HEK293 (cell line): ENCODE measurements around the gene SMPD3.

Experiments used
- CTCF ChIA-PET: fragments of 350-600 bp; formaldehyde crosslinking; extraction: SDS; loops from one replicate; lab custom pipeline; 2021; ENCODE audit warnings: antibody characterized with exemption; lab: Yijun Ruan, JAX
- POLR2A ChIA-PET: fragments of 300-600 bp; formaldehyde crosslinking; extraction: SDS; loops from one replicate; lab custom pipeline; 2020; ENCODE audit warnings: antibody characterized with exemption, inconsistent platforms; lab: Yijun Ruan, JAX
- H3K27ac ChIP-seq: fragments of 200-500 bp; sonication (Bioruptor generic); 2 replicates; pipeline ENCODE4 v1.5.1; 2014; ENCODE audit warnings: low read depth, low read length, control low read depth, inconsistent platforms; ENCODE audit errors: extremely low read depth
- H3K36me3 ChIP-seq, 2 experiments: fragments of 200-500 bp in 1 of 2; sonication (Bioruptor generic) in 1 of 2; 1 replicate in 1 of 2; 2 replicates in 1 of 2; pipeline ENCODE4 v1.5.1; 2014 to 2017; ENCODE audit warnings: inconsistent platforms in 2 of 2, low read length in 2 of 2; ENCODE audit not compliant: control insufficient read depth in 2 of 2, insufficient read depth in 1 of 2
- H3K4me1 ChIP-seq: fragments of 200-500 bp; sonication (Bioruptor generic); 2 replicates; pipeline ENCODE4 v1.5.1; 2014; ENCODE audit warnings: mild to moderate bottlenecking, low read length, inconsistent platforms; ENCODE audit not compliant: control insufficient read depth, insufficient read depth
- H3K4me3 ChIP-seq: 2 replicates; pipeline ENCODE4 v1.5.1; 2011; ENCODE audit warnings: low read depth, mild to moderate bottlenecking, control low read depth, low read length, moderate library complexity
- H3K9me3 ChIP-seq: fragments of 200-500 bp; sonication (Bioruptor generic); 2 replicates; pipeline ENCODE4 v1.5.1; 2014; ENCODE audit warnings: low read depth, low read length, inconsistent platforms; ENCODE audit not compliant: control insufficient read depth, insufficient read depth
- BCL11B ChIP-seq: fragments of 450-650 bp; formaldehyde crosslinking; IDR thresholded peaks from 2 replicates; pipeline ENCODE4 v1.5.1; 2016; ENCODE audit warnings: low read depth, missing biosample characterization, missing genetic modification characterization
- GFI1B ChIP-seq: fragments of 450-650 bp; formaldehyde crosslinking; IDR thresholded peaks from 2 replicates; pipeline ENCODE4 v1.5.1; 2016; ENCODE audit warnings: missing biosample characterization, missing genetic modification characterization
- ZBTB8A ChIP-seq: fragments of 450-650 bp; formaldehyde crosslinking; IDR thresholded peaks from 2 replicates; pipeline ENCODE4 v1.5.1; 2016; ENCODE audit warnings: missing biosample characterization, missing genetic modification characterization
- ZFHX2 ChIP-seq: fragments of 450-650 bp; formaldehyde crosslinking; conservative IDR thresholded peaks from 2 replicates; pipeline ENCODE4 v1.5.1; 2016; ENCODE audit warnings: missing biosample characterization, missing genetic modification characterization
- ZFP41 ChIP-seq: fragments of 450-650 bp; formaldehyde crosslinking; IDR thresholded peaks from 2 replicates; pipeline ENCODE4 v1.5.1; 2016; ENCODE audit warnings: missing biosample characterization, missing genetic modification characterization, borderline replicate concordance
- ZNF10 ChIP-seq: fragments of 450-650 bp; formaldehyde crosslinking; IDR thresholded peaks from 2 replicates; pipeline ENCODE4 v1.5.1; 2017; ENCODE audit warnings: missing biosample characterization, missing genetic modification characterization
- ZNF155 ChIP-seq: fragments of 450-650 bp; formaldehyde crosslinking; IDR thresholded peaks from 2 replicates; pipeline ENCODE4 v1.5.1; 2016; ENCODE audit warnings: missing biosample characterization, missing genetic modification characterization
- ZNF16 ChIP-seq: fragments of 450-650 bp; formaldehyde crosslinking; IDR thresholded peaks from 2 replicates; pipeline ENCODE4 v1.5.1; 2016; ENCODE audit warnings: low read depth, missing biosample characterization, missing genetic modification characterization
- ZNF175 ChIP-seq: fragments of 450-650 bp; formaldehyde crosslinking; IDR thresholded peaks from 2 replicates; pipeline ENCODE4 v1.5.1; 2016; ENCODE audit warnings: missing biosample characterization, missing genetic modification characterization
- ZNF341 ChIP-seq: fragments of 450-650 bp; formaldehyde crosslinking; IDR thresholded peaks from 2 replicates; pipeline ENCODE4; 2016; ENCODE audit warnings: low read depth, missing biosample characterization, missing genetic modification characterization
- ZNF423 ChIP-seq: fragments of 450-650 bp; formaldehyde crosslinking; IDR thresholded peaks from 2 replicates; pipeline ENCODE4 v1.5.1; 2016; ENCODE audit warnings: missing biosample characterization, missing genetic modification characterization
- ZSCAN30 ChIP-seq: fragments of 450-650 bp; IDR thresholded peaks from 2 replicates; pipeline ENCODE4 v1.5.1; 2018; ENCODE audit warnings: missing biosample characterization, mild to moderate bottlenecking, missing genetic modification characterization, moderate library complexity
- TF ChIP-seq, protein P1 (sequence below): fragments of 450-650 bp; formaldehyde crosslinking; IDR thresholded peaks from 2 replicates; pipeline ENCODE4 v1.5.1; 2016; ENCODE audit warnings: missing biosample characterization, missing genetic modification characterization
- TF ChIP-seq, protein P2 (sequence below): fragments of 450-650 bp; formaldehyde crosslinking; IDR thresholded peaks from 2 replicates; pipeline ENCODE4 v1.5.1; 2016; ENCODE audit warnings: missing biosample characterization, missing genetic modification characterization
- TF ChIP-seq, protein P3 (sequence below): fragments of 450-650 bp; formaldehyde crosslinking; IDR thresholded peaks from 2 replicates; pipeline ENCODE4 v1.5.1; 2016; ENCODE audit warnings: missing biosample characterization, missing genetic modification characterization
- TF ChIP-seq, protein P4 (sequence below): fragments of 450-650 bp; formaldehyde crosslinking; IDR thresholded peaks from 2 replicates; pipeline ENCODE4 v1.5.1; 2016; ENCODE audit warnings: missing biosample characterization, missing genetic modification characterization

SMPD3 gene

DNA sequence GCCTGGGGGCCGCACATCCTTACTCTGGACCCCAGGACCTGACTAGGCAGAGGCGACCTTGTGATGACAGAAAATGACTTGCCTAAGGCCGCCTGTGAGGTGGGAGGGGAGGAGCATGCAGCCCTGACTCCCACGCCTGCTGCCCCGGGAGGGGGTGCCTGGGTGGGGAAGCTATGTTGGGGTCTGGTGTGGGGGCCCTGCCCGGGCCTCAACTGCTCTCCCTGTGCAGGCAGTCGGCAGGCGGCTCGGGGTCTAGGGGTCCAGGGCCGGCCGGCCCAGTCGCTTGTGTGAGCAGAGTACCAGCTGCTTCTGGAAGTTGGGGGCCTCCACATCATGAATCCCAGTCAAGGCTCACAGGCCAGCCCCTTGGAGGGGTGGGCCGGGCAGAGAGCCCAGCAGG, 89.4 kb downstream of the SMPD3 start (continued):
- TF ChIP-seq, protein P1, sequence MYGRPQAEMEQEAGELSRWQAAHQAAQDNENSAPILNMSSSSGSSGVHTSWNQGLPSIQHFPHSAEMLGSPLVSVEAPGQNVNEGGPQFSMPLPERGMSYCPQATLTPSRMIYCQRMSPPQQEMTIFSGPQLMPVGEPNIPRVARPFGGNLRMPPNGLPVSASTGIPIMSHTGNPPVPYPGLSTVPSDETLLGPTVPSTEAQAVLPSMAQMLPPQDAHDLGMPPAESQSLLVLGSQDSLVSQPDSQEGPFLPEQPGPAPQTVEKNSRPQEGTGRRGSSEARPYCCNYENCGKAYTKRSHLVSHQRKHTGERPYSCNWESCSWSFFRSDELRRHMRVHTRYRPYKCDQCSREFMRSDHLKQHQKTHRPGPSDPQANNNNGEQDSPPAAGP (tag by site-specific recombination) = no peak
- TF ChIP-seq ZBTB8A (no peak), ZFHX2 (tag by site-specific recombination) (no peak), GFI1B (tag by site-specific recombination) (no peak), ZFP41 (tag by site-specific recombination) (no peak), ZSCAN30 (no peak), BCL11B (tag by site-specific recombination) (no peak)

DNA sequence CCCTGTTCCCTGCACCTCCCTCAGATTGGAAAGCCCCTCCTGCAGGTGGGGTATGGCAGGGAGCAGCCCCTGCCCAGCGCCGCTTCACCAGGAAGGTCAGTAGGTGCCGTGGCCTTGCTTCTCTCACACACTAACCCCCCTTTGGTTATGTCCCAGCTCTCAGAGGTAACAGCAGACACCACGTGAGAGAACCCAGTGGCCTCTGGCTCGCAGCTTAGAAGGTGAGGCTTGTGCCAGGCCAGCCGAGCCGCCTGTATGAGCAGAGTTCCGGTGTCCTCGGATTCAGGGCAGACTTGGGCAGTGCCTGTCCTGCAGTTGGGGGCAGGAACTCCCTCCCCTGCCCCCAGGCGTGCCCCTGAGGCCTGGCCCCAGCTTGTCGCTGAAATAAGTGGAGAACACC, 90.4 kb downstream of the SMPD3 start:
- no peaks in the 10 kb centered on the region for H3K4me1 ChIP-seq
- H3K9me3 ChIP-seq = no peaks in the 10 kb centered on the region
- ChIA-PET CTCF (no interaction called here), POLR2A (no interaction called here)
- no peak overlapping the region for H3K27ac ChIP-seq
- H3K4me3 ChIP-seq = no peak overlapping the region
- TF ChIP-seq, protein P2, sequence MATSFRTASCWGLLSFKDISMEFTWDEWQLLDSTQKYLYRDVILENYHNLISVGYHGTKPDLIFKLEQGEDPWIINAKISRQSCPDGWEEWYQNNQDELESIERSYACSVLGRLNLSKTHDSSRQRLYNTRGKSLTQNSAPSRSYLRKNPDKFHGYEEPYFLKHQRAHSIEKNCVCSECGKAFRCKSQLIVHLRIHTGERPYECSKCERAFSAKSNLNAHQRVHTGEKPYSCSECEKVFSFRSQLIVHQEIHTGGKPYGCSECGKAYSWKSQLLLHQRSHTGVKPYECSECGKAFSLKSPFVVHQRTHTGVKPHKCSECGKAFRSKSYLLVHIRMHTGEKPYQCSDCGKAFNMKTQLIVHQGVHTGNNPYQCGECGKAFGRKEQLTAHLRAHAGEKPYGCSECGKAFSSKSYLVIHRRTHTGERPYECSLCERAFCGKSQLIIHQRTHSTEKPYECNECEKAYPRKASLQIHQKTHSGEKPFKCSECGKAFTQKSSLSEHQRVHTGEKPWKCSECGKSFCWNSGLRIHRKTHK = no peak
- TF ChIP-seq ZNF16 (tag by site-specific recombination) (no peak), ZNF423 (tag by site-specific recombination) (no peak)
- H3K36me3 ChIP-seq = peaks cover 0 to 57% of the 10 kb centered on the region in 2 experiments; a peak in 1 of 3 replicates

DNA sequence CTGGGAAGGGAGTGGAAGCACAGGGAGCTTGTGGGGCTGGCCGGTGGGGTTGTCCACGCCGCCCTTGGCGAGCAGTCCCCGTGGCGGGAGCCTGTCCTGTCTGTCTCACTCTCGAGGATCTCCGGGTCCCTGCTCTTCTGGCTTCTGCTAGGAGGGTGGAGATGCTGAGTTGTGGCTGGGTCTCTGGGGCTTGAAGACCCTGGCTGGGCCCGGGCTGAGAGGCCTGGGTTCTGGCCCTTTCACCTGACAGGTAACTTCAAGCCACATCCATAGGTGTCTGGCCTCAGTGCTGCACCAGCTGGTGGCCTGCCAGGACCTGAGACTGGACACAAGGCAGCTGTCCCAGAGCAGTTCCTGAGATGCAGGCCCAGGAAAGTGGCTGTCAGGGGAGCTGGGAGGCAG, 90.8 kb downstream of the SMPD3 start:
- H3K36me3 ChIP-seq = peaks cover 0 to 61% of the 10 kb centered on the region in 2 experiments; a peak in 1 of 3 replicates
- no peak overlapping the region for H3K27ac ChIP-seq
- CTCF ChIA-PET = no interaction called here
- H3K4me1 ChIP-seq = no peaks in the 10 kb centered on the region
- TF ChIP-seq, protein P3, sequence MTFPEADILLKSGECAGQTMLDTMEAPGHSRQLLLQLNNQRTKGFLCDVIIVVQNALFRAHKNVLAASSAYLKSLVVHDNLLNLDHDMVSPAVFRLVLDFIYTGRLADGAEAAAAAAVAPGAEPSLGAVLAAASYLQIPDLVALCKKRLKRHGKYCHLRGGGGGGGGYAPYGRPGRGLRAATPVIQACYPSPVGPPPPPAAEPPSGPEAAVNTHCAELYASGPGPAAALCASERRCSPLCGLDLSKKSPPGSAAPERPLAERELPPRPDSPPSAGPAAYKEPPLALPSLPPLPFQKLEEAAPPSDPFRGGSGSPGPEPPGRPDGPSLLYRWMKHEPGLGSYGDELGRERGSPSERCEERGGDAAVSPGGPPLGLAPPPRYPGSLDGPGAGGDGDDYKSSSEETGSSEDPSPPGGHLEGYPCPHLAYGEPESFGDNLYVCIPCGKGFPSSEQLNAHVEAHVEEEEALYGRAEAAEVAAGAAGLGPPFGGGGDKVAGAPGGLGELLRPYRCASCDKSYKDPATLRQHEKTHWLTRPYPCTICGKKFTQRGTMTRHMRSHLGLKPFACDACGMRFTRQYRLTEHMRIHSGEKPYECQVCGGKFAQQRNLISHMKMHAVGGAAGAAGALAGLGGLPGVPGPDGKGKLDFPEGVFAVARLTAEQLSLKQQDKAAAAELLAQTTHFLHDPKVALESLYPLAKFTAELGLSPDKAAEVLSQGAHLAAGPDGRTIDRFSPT (tag by site-specific recombination) = no peak
- TF ChIP-seq, protein P4, sequence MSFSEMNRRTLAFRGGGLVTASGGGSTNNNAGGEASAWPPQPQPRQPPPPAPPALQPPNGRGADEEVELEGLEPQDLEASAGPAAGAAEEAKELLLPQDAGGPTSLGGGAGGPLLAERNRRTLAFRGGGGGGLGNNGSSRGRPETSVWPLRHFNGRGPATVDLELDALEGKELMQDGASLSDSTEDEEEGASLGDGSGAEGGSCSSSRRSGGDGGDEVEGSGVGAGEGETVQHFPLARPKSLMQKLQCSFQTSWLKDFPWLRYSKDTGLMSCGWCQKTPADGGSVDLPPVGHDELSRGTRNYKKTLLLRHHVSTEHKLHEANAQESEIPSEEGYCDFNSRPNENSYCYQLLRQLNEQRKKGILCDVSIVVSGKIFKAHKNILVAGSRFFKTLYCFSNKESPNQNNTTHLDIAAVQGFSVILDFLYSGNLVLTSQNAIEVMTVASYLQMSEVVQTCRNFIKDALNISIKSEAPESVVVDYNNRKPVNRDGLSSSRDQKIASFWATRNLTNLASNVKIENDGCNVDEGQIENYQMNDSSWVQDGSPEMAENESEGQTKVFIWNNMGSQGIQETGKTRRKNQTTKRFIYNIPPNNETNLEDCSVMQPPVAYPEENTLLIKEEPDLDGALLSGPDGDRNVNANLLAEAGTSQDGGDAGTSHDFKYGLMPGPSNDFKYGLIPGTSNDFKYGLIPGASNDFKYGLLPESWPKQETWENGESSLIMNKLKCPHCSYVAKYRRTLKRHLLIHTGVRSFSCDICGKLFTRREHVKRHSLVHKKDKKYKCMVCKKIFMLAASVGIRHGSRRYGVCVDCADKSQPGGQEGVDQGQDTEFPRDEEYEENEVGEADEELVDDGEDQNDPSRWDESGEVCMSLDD = no peak
- no peak for TF ChIP-seq ZNF155 (tag by site-specific recombination)
- no peak for TF ChIP-seq ZNF10 (tag by site-specific recombination)
- no peak for TF ChIP-seq ZNF341 (tag by site-specific recombination)
- TF ChIP-seq ZNF175 (tag by site-specific recombination) = no peak
- TF ChIP-seq, all 188 proteins: peak for 0
- no peaks in the 10 kb centered on the region for H3K9me3 ChIP-seq
- POLR2A ChIA-PET = no interaction called here
- H3K4me3 ChIP-seq = no peak overlapping the region
